ENCODE measurements around the gene LRRC2.

- no peak for TF ChIP-seq CTCF (IDR thresholded peaks at IDR 0.05)
- TF ChIP-seq POLR2A (IDR thresholded peaks at IDR 0.05), result no peak
These were observed 14.6 kb upstream of the LRRC2 start for GRCh38 chr3:46580675-46581074.

Measured in adrenal gland (tissue), 5 donors.